ENCODE data around the gene SIRT1. TPM values are rescaled to one million over a fixed set of nuclear protein-coding genes. Genes with fewer than 3 reads are reported as not detected.

Gene SIRT1
- total RNA-seq (2021): 51.3 to 55.5 TPM (median 53.9 TPM) in 3 replicates
- Bru-seq, nascent RNA: percentile 95 among the genes with signal in this experiment
- long read RNA-seq, experiment 1, full-length matches to known transcripts: 262 of 329 reads
- long read RNA-seq, experiment 1, partial matches to known transcripts: 22 of 329 reads
- long read RNA-seq, experiment 1, other reads (novel, unspliced or antisense): 45 of 329 reads
- long read RNA-seq, experiment 2, full-length matches to known transcripts: 21 of 89 reads
- long read RNA-seq, experiment 2, partial matches to known transcripts: 16 of 89 reads
- long read RNA-seq, experiment 2, other reads (novel, unspliced or antisense): 52 of 89 reads
- long read RNA-seq, experiment 3, full-length matches to known transcripts: 4 of 8 reads
- long read RNA-seq, experiment 3, partial matches to known transcripts: 1 of 8 reads
- long read RNA-seq, experiment 3, other reads (novel, unspliced or antisense): 3 of 8 reads

DNA sequence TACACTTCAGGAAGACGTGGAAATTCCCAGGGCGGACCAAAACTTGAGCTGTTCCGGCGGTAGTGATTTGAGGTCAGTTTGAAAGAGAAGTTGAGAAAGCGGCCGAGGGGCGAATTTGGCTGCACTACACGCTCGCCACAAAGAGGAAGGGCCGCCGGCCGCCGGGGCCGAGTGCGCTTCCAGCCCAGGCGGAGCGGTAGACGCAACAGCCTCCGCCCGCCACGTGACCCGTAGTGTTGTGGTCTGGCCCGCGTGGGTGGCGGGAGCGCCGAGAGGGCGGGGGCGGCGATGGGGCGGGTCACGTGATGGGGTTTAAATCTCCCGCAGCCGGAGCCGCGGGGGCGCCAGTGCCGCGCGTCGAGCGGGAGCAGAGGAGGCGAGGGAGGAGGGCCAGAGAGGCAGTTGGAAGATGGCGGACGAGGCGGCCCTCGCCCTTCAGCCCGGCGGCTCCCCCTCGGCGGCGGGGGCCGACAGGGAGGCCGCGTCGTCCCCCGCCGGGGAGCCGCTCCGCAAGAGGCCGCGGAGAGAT is at the start of gene SIRT1:
Gene SIRT1 (plus strand): TSS at position 344 of the 529 bp plus-strand sequence. CDS start 66 bp downstream, at position 410.
- Mint-ChIP-seq H3K27me3 (ENCODE audit: low read depth) (no peaks in the 10 kb centered on the region), H3K4me3 (peak within 1 kb of the TSS; percentile 91)
- TF ChIP-seq ZNF232 (CRISPR knock-in tag; IDR thresholded peaks at IDR 0.05) (0 out of 2 replicates have a peak, but pooled peaks have one; percentile 52), NR2C2 (CRISPR knock-in tag; IDR thresholded peaks at IDR 0.05) (no peak), CREB1 (CRISPR knock-in tag; IDR thresholded peaks at IDR 0.05) (no peak), TEAD1 (CRISPR knock-in tag; IDR thresholded peaks at IDR 0.05) (peak; percentile 78; the same call in 1 of the 2 replicates), FOXK1 (CRISPR knock-in tag; IDR thresholded peaks at IDR 0.05) (peak; percentile 100), TP53 (CRISPR knock-in tag; IDR thresholded peaks at IDR 0.05) (peak; percentile 56; the same call in 1 of the 2 replicates), ESRRA (CRISPR knock-in tag; IDR thresholded peaks at IDR 0.05; ENCODE audit: borderline replicate concordance) (peak; percentile 16; the same call in 1 of the 2 replicates), JUN (CRISPR knock-in tag; IDR thresholded peaks at IDR 0.05) (0 out of 2 replicates have a peak, but pooled peaks have one; percentile 48), NFYB (CRISPR knock-in tag; conservative IDR thresholded peaks at IDR 0.05; ENCODE audit: low read depth) (no peak), ATF1 (CRISPR knock-in tag; IDR thresholded peaks at IDR 0.05) (0 out of 2 replicates have a peak, but pooled peaks have one; percentile 29), IRF2 (CRISPR knock-in tag; IDR thresholded peaks at IDR 0.05; ENCODE audit: borderline replicate concordance, low read depth) (no peak), CREM (CRISPR knock-in tag; IDR thresholded peaks at IDR 0.05) (0 out of 2 replicates have a peak, but pooled peaks have one; percentile 45), TEAD4 (CRISPR knock-in tag; IDR thresholded peaks at IDR 0.05) (no peak), FOXP1 (CRISPR knock-in tag; IDR thresholded peaks at IDR 0.05; ENCODE audit: borderline replicate concordance) (peak; percentile 51; the same call in 1 of the 2 replicates), GABPB1 (CRISPR knock-in tag; IDR thresholded peaks at IDR 0.05) (peak; percentile 90)
- TF ChIP-seq, protein P1, sequence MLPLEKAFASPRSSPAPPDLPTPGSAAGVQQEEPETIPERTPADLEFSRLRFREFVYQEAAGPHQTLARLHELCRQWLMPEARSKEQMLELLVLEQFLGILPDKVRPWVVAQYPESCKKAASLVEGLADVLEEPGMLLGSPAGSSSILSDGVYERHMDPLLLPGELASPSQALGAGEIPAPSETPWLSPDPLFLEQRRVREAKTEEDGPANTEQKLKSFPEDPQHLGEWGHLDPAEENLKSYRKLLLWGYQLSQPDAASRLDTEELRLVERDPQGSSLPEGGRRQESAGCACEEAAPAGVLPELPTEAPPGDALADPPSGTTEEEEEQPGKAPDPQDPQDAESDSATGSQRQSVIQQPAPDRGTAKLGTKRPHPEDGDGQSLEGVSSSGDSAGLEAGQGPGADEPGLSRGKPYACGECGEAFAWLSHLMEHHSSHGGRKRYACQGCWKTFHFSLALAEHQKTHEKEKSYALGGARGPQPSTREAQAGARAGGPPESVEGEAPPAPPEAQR (CRISPR knock-in tag; IDR thresholded peaks at IDR 0.05): no peak
- TF ChIP-seq, protein P2, sequence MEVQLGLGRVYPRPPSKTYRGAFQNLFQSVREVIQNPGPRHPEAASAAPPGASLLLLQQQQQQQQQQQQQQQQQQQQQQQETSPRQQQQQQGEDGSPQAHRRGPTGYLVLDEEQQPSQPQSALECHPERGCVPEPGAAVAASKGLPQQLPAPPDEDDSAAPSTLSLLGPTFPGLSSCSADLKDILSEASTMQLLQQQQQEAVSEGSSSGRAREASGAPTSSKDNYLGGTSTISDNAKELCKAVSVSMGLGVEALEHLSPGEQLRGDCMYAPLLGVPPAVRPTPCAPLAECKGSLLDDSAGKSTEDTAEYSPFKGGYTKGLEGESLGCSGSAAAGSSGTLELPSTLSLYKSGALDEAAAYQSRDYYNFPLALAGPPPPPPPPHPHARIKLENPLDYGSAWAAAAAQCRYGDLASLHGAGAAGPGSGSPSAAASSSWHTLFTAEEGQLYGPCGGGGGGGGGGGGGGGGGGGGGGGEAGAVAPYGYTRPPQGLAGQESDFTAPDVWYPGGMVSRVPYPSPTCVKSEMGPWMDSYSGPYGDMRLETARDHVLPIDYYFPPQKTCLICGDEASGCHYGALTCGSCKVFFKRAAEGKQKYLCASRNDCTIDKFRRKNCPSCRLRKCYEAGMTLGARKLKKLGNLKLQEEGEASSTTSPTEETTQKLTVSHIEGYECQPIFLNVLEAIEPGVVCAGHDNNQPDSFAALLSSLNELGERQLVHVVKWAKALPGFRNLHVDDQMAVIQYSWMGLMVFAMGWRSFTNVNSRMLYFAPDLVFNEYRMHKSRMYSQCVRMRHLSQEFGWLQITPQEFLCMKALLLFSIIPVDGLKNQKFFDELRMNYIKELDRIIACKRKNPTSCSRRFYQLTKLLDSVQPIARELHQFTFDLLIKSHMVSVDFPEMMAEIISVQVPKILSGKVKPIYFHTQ (CRISPR knock-in tag; IDR thresholded peaks at IDR 0.05): no peak
- TF ChIP-seq, protein P3, sequence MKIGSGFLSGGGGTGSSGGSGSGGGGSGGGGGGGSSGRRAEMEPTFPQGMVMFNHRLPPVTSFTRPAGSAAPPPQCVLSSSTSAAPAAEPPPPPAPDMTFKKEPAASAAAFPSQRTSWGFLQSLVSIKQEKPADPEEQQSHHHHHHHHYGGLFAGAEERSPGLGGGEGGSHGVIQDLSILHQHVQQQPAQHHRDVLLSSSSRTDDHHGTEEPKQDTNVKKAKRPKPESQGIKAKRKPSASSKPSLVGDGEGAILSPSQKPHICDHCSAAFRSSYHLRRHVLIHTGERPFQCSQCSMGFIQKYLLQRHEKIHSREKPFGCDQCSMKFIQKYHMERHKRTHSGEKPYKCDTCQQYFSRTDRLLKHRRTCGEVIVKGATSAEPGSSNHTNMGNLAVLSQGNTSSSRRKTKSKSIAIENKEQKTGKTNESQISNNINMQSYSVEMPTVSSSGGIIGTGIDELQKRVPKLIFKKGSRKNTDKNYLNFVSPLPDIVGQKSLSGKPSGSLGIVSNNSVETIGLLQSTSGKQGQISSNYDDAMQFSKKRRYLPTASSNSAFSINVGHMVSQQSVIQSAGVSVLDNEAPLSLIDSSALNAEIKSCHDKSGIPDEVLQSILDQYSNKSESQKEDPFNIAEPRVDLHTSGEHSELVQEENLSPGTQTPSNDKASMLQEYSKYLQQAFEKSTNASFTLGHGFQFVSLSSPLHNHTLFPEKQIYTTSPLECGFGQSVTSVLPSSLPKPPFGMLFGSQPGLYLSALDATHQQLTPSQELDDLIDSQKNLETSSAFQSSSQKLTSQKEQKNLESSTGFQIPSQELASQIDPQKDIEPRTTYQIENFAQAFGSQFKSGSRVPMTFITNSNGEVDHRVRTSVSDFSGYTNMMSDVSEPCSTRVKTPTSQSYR (CRISPR knock-in tag; IDR thresholded peaks at IDR 0.05): 0 out of 2 replicates have a peak, but pooled peaks have one; percentile 23
- TF ChIP-seq, protein P4, sequence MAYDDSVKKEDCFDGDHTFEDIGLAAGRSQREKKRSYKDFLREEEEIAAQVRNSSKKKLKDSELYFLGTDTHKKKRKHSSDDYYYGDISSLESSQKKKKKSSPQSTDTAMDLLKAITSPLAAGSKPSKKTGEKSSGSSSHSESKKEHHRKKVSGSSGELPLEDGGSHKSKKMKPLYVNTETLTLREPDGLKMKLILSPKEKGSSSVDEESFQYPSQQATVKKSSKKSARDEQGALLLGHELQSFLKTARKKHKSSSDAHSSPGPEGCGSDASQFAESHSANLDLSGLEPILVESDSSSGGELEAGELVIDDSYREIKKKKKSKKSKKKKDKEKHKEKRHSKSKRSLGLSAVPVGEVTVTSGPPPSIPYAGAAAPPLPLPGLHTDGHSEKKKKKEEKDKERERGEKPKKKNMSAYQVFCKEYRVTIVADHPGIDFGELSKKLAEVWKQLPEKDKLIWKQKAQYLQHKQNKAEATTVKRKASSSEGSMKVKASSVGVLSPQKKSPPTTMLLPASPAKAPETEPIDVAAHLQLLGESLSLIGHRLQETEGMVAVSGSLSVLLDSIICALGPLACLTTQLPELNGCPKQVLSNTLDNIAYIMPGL (CRISPR knock-in tag; IDR thresholded peaks at IDR 0.05): peak; percentile 67; the same call in 1 of the 2 replicates
- TF ChIP-seq, protein P5, sequence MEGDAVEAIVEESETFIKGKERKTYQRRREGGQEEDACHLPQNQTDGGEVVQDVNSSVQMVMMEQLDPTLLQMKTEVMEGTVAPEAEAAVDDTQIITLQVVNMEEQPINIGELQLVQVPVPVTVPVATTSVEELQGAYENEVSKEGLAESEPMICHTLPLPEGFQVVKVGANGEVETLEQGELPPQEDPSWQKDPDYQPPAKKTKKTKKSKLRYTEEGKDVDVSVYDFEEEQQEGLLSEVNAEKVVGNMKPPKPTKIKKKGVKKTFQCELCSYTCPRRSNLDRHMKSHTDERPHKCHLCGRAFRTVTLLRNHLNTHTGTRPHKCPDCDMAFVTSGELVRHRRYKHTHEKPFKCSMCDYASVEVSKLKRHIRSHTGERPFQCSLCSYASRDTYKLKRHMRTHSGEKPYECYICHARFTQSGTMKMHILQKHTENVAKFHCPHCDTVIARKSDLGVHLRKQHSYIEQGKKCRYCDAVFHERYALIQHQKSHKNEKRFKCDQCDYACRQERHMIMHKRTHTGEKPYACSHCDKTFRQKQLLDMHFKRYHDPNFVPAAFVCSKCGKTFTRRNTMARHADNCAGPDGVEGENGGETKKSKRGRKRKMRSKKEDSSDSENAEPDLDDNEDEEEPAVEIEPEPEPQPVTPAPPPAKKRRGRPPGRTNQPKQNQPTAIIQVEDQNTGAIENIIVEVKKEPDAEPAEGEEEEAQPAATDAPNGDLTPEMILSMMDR (IDR thresholded peaks at IDR 0.05): no peak
- TF ChIP-seq, protein P6, sequence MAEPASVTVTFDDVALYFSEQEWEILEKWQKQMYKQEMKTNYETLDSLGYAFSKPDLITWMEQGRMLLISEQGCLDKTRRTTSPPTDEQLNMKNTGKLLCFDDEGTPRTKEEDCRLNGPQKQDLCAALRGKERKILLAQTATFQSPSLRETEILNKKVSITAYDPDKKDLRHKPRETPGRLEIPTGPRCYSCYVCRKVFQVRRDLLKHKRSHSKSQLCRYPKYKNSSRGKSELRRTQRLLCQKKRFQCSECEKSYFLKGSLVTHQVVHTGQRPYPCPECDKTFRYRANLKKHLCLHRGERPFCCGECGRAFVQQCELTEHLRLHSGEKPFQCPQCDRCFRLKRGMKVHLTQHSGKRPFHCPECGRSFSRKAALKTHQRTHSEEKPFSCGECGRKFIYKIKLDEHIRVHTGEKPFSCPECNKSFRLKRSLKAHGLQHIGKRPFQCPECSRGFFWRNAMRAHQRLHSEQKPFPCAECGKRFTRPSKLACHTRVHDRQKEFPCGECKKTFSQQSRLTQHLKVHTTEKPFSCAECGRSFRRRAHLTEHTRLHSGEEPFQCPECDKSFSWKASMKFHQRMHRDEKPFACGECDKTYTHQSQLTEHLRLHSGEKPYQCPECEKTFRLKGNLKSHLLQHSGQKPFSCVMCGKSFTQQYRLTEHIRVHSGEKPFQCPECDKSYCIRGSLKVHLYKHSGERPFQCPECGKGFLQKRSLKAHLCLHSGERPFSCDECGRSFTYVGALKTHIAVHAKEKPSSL (CRISPR knock-in tag; conservative IDR thresholded peaks at IDR 0.05): no peak
- TF ChIP-seq, protein P7, sequence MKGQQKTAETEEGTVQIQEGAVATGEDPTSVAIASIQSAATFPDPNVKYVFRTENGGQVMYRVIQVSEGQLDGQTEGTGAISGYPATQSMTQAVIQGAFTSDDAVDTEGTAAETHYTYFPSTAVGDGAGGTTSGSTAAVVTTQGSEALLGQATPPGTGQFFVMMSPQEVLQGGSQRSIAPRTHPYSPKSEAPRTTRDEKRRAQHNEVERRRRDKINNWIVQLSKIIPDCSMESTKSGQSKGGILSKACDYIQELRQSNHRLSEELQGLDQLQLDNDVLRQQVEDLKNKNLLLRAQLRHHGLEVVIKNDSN (CRISPR knock-in tag; IDR thresholded peaks at IDR 0.05): peak; percentile 99

More for the DNA sequence above, at the start of gene SIRT1:
- ATAC-seq (peak; percentile 87), DNase-seq (ENCODE audit: low spot score) (peak; percentile 96)
- ChIA-PET POLR2A (interaction anchor here (0.9 to 3.6 kb wide), 3 partner anchors 22 to 447 kb away, joined by 3 to 20 read pairs (median 6); partner anchors contain the start of gene HNRNPH3), CTCF (interaction anchor here (1.0 to 2.6 kb wide), 4 partner anchors 23 to 96 kb away, joined by 4 to 19 read pairs (median 7); no protein-coding TSS in a partner anchor)
- Mint-ChIP-seq H3K9me3 (peaks cover under 1% of the 10 kb centered on the region; the same call in 1 of the 2 replicates), H3K4me1 (peaks cover 20% of the 10 kb centered on the region), H3K27ac (peak within 1 kb of the TSS; percentile 96), H3K36me3 (peaks cover 30% of the 10 kb centered on the region)

Data from WTC11 (cell line).